Epidermal melanocyte (primary cell): ENCODE data around the gene RCL1.
A peak's percentile ranks its signal among the peaks of the same experiment; 100 is the strongest.

Experiments
- DNase-seq: peaks from one replicate; pipeline ENCODE4 v3.0.0; 2011; ENCODE audit warnings: low spot score; ENCODE audit not compliant: insufficient read length

RCL1 gene

GRCh38 chr9:4840018-4840417 lies 47.3 kb downstream of the RCL1 start:
- DNase-seq, result no peak

GRCh38 chr9:4842213-4842612 lies 49.5 kb downstream of the RCL1 start:
- no peak for DNase-seq

GRCh38 chr9:4842734-4843133 lies 50.0 kb downstream of the RCL1 start:
- no peak for DNase-seq

- DNase-seq, result no peak
These were observed 51.5 kb downstream of the RCL1 start for GRCh38 chr9:4844056-4844838.

- no peak for DNase-seq
These were observed 56.6 kb downstream of the RCL1 start for GRCh38 chr9:4849369-4849768.

GRCh38 chr9:4850603-4851310 lies 58.0 kb downstream of the RCL1 start:
- DNase-seq, result no peak

GRCh38 chr9:4852419-4852818 lies 59.7 kb downstream of the RCL1 start:
- DNase-seq, result no peak

- no peak for DNase-seq
These were observed 61.5 kb downstream of the RCL1 start for GRCh38 chr9:4854265-4854590.

- peak; percentile 34 for DNase-seq
These were observed 63.1 kb downstream of the RCL1 start for GRCh38 chr9:4855841-4856240.

GRCh38 chr9:4857163-4857810 lies 64.5 kb downstream of the RCL1 start:
- DNase-seq, result no peak

GRCh38 chr9:4859035-4859434 lies 66.3 kb downstream of the RCL1 start:
- DNase-seq, result no peak

- no peak for DNase-seq
These were observed 67.6 kb downstream of the RCL1 start for GRCh38 chr9:4860383-4860782.

GRCh38 chr9:4861145-4861544 lies 68.4 kb downstream of the RCL1 start:
- DNase-seq, result no peak

- DNase-seq, result no peak
These were observed 69.2 kb downstream of the RCL1 start for GRCh38 chr9:4861736-4862451.

- no peak for DNase-seq
These were observed 69.9 kb downstream of the RCL1 start for GRCh38 chr9:4862506-4863250.

GRCh38 chr9:4864234-4864661 lies 71.5 kb downstream of the RCL1 start:
- DNase-seq, result no peak

GRCh38 chr9:4864698-4865097 lies 72.0 kb downstream of the RCL1 start:
- DNase-seq, result no peak

- DNase-seq, result no peak
These were observed 72.9 kb downstream of the RCL1 start for GRCh38 chr9:4865681-4866080.

GRCh38 chr9:4866239-4866969 lies 73.7 kb downstream of the RCL1 start:
- no peak for DNase-seq

- DNase-seq, result no peak
These were observed 80.3 kb downstream of the RCL1 start for GRCh38 chr9:4873066-4873465.
